A549 (cell line): ENCODE results near the gene MIEF1. TPM values are rescaled to one million over a fixed set of nuclear protein-coding genes. Genes with fewer than 3 reads are reported as not detected.
A peak's percentile ranks its signal among the peaks of the same experiment; 100 is the strongest.

Source experiments
- ATAC-seq, 2 experiments: fragments of 200-7000 bp in 1 of 2; fragments of >200 bp in 1 of 2; cut with Nextera tagmentation in 1 of 2; cut with Tn5 transposase in 1 of 2; 3 replicates each; pipeline versions ENCODE4 v1.8.0 to v1.9.1; 2018 to 2020; ENCODE audit warnings: mild to moderate bottlenecking in 1 of 2, moderate library complexity in 1 of 2
- CTCF ChIA-PET: fragments of 300-600 bp; sonication (Branson Sonifier 250); formaldehyde crosslinking; extraction: SDS; loops from one replicate; lab custom pipeline; 2021; ENCODE audit warnings: antibody characterized with exemption, inconsistent platforms; lab: Yijun Ruan, JAX
- POLR2A ChIA-PET: fragments of 350-600 bp; formaldehyde crosslinking; extraction: SDS; loops from one replicate; lab custom pipeline; 2021; ENCODE audit warnings: antibody characterized with exemption, inconsistent platforms; lab: Yijun Ruan, JAX
- DNase-seq, 2 experiments: peaks; one replicate each; pipeline versions ENCODE4 v3.0.0 to v3.0.0-alpha.2; 2011 to 2016; ENCODE audit warnings: low read depth in 1 of 2, low spot score in 1 of 2
- FAIRE-seq: peaks from 2 replicates; lab custom pipeline; 2011; peaks lifted over from hg19 to GRCh38; lab: Jason Lieb, UNC
- H3K27ac ChIP-seq, 2 experiments: fragments of >200 bp; sonication (Bioruptor Twin); formaldehyde crosslinking; 3 replicates each; pipeline ENCODE4 v1.5.1; 2016 to 2017
- H3K4me1 ChIP-seq: fragments of >200 bp; sonication (Bioruptor Twin); formaldehyde crosslinking; 3 replicates; pipeline ENCODE4 v1.6.1; 2016
- H3K4me2 ChIP-seq: fragments of >200 bp; sonication (Bioruptor Twin); formaldehyde crosslinking; 3 replicates; pipeline ENCODE4 v1.6.1; 2016
- H3K4me3 ChIP-seq: fragments of >200 bp; sonication (Bioruptor Twin); formaldehyde crosslinking; 3 replicates; pipeline ENCODE4 v1.5.1; 2016
- H3K9me3 ChIP-seq: fragments of >200 bp; sonication (Bioruptor Twin); formaldehyde crosslinking; 3 replicates; pipeline ENCODE4 v1.6.1; 2016
- CBX2 ChIP-seq: fragments of 200-600 bp; sonication (generic); IDR thresholded peaks from 2 replicates; pipeline ENCODE4 v1.6.1; 2016; ENCODE audit warnings: low read depth, mild to moderate bottlenecking, borderline replicate concordance
- CHD2 ChIP-seq: fragments of 150-350 bp; IDR thresholded peaks from 2 replicates; pipeline ENCODE4 v1.6.1; 2014; ENCODE audit warnings: low read length; ENCODE audit not compliant: partially characterized antibody
- FOXS1 ChIP-seq: fragments of 250-450 bp; sonication (Bioruptor Pico); IDR thresholded peaks from 2 replicates; pipeline ENCODE4 v1.5.0; 2020; ENCODE audit warnings: mild to moderate bottlenecking, moderate library complexity
- JUNB ChIP-seq: fragments of >200 bp; sonication (Bioruptor Twin); formaldehyde crosslinking; IDR thresholded peaks from 2 replicates; pipeline ENCODE4 v1.6.1; 2016
- MAZ ChIP-seq: fragments of 150-350 bp; IDR thresholded peaks from 2 replicates; pipeline ENCODE4 v1.6.1; 2014; ENCODE audit warnings: antibody characterized with exemption, low read depth, low read length, borderline replicate concordance
- POLR2A ChIP-seq: IDR thresholded peaks from 2 replicates; pipeline ENCODE4 v1.6.1; 2012; ENCODE audit warnings: mild to moderate bottlenecking, low read length
- RAD21 ChIP-seq, 2 experiments: fragments of >200 bp in 1 of 2; sonication (Bioruptor Twin) in 1 of 2; formaldehyde crosslinking in 1 of 2; IDR thresholded peaks in 1 of 2; conservative IDR thresholded peaks in 1 of 2; 2 replicates in 1 of 2; 3 replicates in 1 of 2; pipeline ENCODE4 v1.6.1; 2012 to 2018; ENCODE audit warnings: inconsistent platforms in 1 of 2
- RCOR1 ChIP-seq: fragments of 150-350 bp; IDR thresholded peaks from 2 replicates; pipeline ENCODE4 v1.6.1; 2014; ENCODE audit warnings: antibody characterized with exemption, low read length, low read depth
- RNF2 ChIP-seq: fragments of 200-600 bp; sonication (generic); IDR thresholded peaks from 2 replicates; pipeline ENCODE4 v1.6.1; 2016; ENCODE audit warnings: low read depth, mild to moderate bottlenecking, antibody characterized with exemption, moderate library complexity, borderline replicate concordance
- SMC3 ChIP-seq: fragments of >200 bp; sonication (Bioruptor Twin); formaldehyde crosslinking; IDR thresholded peaks from 3 replicates; pipeline ENCODE4 v1.6.1; 2018; ENCODE audit warnings: inconsistent platforms
- ZFP36 ChIP-seq: fragments of 450-650 bp; IDR thresholded peaks from 2 replicates; pipeline ENCODE4 v1.6.1; 2014; ENCODE audit warnings: borderline replicate concordance; ENCODE audit not compliant: partially characterized antibody
- ZNF302 ChIP-seq: fragments of 250-450 bp; sonication (Bioruptor Pico); IDR thresholded peaks from 2 replicates; pipeline ENCODE4 v1.9.0; 2021; ENCODE audit warnings: inconsistent platforms, mild to moderate bottlenecking, moderate library complexity
- whole genome bisulfite sequencing: methylation state at CpG from one replicate; pipeline ENCODE4 v1.1.6; 2017; ENCODE audit errors: missing lambda C conversion rate; 5-methylcytosine and 5-hydroxymethylcytosine counted together
- polyA plus RNA-seq, 4 experiments: library from polyadenylated mRNA; depleted of rRNA in 3 of 4; stranded (reverse); fragments of >200 nt; fragmentation: RNase III in 1 of 4; extraction: RNeasy Plus Mini Kit Qiagen cat#74134 plus additional on column Dnase treatment in 1 of 4; gene quantifications; 2 replicates in 3 of 4; 3 replicates in 1 of 4; pipeline ENCODE4 v1.2.3, GENCODE V29; 2011 to 2017
- TF ChIP-seq, protein P1 (sequence below): fragments of >200 bp; sonication (Bioruptor Twin); formaldehyde crosslinking; IDR thresholded peaks from 3 replicates; pipeline ENCODE4 v1.6.1; 2016
- TF ChIP-seq, protein P2 (sequence below): fragments of 200-600 bp; sonication (generic); IDR thresholded peaks from 2 replicates; pipeline ENCODE4 v1.6.1; 2016; ENCODE audit warnings: antibody characterized with exemption, mild to moderate bottlenecking, moderate library complexity
- TF ChIP-seq, protein P3 (sequence below): IDR thresholded peaks from 2 replicates; pipeline ENCODE4 v1.6.1; 2012
- TF ChIP-seq, protein P4 (sequence below): IDR thresholded peaks from 2 replicates; pipeline ENCODE4 v1.6.1; 2012
- TF ChIP-seq, protein P5 (sequence below): fragments of >200 bp; sonication (Bioruptor Twin); formaldehyde crosslinking; IDR thresholded peaks from 3 replicates; pipeline ENCODE4 v1.5.1; 2016

The MIEF1 gene
- polyA plus RNA-seq, 2 of the 4 experiments (the other 2 are of a cell fraction) = 18.8 to 20.5 TPM

DNA sequence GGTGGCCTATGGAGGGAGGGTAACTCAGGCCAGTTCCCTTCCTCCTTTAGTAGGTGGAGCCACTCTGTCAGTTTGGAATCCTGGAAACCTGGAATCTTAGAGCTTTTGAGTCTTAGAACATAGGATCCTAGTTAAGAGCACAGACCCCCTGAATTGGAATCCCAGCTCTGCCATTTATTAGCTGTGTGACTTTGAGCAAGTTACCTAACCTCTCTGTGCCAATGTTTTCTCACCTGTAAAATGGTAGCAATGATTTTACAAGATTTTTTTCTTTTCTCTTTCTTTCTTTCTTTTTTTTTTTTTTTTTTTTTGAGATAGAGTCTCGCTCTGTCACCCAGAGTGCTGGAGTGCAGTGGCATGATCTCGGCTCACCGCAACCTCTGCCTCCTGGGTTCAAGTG, 51.3 kb downstream of the MIEF1 start:
- ChIA-PET CTCF (interaction anchor here (1.0 to 37.2 kb wide), 2 partner anchors 18 to 475 kb away, joined by 3 to 899 read pairs; no protein-coding TSS in a partner anchor), POLR2A (no interaction called here)
- Histone ChIP-seq H3K4me3 (no peak overlapping the region), H3K27ac (no peak overlapping the region), H3K9me3 (no peaks in the 10 kb centered on the region), H3K4me2 (no peak overlapping the region), H3K4me1 (no peaks in the 10 kb centered on the region)
- TF ChIP-seq CBX2 = no peak
- no peak for TF ChIP-seq CHD2
- TF ChIP-seq, protein P1, sequence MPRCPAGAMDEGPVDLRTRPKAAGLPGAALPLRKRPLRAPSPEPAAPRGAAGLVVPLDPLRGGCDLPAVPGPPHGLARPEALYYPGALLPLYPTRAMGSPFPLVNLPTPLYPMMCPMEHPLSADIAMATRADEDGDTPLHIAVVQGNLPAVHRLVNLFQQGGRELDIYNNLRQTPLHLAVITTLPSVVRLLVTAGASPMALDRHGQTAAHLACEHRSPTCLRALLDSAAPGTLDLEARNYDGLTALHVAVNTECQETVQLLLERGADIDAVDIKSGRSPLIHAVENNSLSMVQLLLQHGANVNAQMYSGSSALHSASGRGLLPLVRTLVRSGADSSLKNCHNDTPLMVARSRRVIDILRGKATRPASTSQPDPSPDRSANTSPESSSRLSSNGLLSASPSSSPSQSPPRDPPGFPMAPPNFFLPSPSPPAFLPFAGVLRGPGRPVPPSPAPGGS = no peak
- no peak for TF ChIP-seq SMC3
- TF ChIP-seq, protein P2, sequence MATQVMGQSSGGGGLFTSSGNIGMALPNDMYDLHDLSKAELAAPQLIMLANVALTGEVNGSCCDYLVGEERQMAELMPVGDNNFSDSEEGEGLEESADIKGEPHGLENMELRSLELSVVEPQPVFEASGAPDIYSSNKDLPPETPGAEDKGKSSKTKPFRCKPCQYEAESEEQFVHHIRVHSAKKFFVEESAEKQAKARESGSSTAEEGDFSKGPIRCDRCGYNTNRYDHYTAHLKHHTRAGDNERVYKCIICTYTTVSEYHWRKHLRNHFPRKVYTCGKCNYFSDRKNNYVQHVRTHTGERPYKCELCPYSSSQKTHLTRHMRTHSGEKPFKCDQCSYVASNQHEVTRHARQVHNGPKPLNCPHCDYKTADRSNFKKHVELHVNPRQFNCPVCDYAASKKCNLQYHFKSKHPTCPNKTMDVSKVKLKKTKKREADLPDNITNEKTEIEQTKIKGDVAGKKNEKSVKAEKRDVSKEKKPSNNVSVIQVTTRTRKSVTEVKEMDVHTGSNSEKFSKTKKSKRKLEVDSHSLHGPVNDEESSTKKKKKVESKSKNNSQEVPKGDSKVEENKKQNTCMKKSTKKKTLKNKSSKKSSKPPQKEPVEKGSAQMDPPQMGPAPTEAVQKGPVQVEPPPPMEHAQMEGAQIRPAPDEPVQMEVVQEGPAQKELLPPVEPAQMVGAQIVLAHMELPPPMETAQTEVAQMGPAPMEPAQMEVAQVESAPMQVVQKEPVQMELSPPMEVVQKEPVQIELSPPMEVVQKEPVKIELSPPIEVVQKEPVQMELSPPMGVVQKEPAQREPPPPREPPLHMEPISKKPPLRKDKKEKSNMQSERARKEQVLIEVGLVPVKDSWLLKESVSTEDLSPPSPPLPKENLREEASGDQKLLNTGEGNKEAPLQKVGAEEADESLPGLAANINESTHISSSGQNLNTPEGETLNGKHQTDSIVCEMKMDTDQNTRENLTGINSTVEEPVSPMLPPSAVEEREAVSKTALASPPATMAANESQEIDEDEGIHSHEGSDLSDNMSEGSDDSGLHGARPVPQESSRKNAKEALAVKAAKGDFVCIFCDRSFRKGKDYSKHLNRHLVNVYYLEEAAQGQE = no peak
- TF ChIP-seq POLR2A = no peak
- no peak for TF ChIP-seq RCOR1
- TF ChIP-seq ZNF302 (CRISPR knock-in tag) = no peak
- TF ChIP-seq, protein P3, sequence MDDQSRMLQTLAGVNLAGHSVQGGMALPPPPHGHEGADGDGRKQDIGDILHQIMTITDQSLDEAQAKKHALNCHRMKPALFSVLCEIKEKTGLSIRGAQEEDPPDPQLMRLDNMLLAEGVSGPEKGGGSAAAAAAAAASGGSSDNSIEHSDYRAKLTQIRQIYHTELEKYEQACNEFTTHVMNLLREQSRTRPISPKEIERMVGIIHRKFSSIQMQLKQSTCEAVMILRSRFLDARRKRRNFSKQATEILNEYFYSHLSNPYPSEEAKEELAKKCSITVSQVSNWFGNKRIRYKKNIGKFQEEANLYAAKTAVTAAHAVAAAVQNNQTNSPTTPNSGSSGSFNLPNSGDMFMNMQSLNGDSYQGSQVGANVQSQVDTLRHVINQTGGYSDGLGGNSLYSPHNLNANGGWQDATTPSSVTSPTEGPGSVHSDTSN = no peak
- no peak for TF ChIP-seq JUNB
- 100% methylated on average over 2 of the region's 3 CpGs for WGBS
- FAIRE-seq (no peak), DNase-seq (no peak), ATAC-seq (no peak)

DNA sequence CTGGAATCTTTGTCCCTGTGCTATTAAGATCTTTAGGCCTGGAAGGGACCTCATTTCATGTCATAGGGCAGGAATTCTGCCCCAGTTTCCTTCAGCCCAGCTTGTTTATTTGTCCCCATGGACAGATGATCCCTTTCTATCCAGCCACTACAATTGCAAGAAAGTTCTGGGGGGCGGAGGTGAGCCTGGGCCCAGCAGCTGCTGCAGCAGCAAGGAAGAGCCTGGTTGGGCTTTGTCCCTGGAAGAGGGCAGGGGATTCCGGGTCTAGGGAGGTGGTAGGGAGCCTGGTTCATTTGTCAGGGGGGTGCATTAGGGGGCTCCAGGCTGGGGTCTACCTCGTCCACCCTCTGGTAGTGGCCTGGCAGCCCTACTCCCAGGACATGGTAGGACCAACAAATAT, 52.1 kb downstream of the MIEF1 start:
- TF ChIP-seq FOXS1 (CRISPR knock-in tag) = no peak
- ChIA-PET POLR2A (no interaction called here), CTCF (interaction anchor here (1.0 to 37.2 kb wide), 2 partner anchors 19 to 474 kb away, joined by 3 to 899 read pairs; no protein-coding TSS in a partner anchor)
- Histone ChIP-seq H3K9me3 (no peaks in the 10 kb centered on the region), H3K27ac (no peak overlapping the region), H3K4me2 (no peak overlapping the region), H3K4me1 (0 out of 3 replicates have a peak, but pooled peaks cover 1% of the 10 kb centered on the region), H3K4me3 (no peak overlapping the region)
- ATAC-seq = no peak
- 100% methylated on average over 1 of the region's 3 CpGs for WGBS
- no peak for DNase-seq
- no peak for FAIRE-seq

DNA sequence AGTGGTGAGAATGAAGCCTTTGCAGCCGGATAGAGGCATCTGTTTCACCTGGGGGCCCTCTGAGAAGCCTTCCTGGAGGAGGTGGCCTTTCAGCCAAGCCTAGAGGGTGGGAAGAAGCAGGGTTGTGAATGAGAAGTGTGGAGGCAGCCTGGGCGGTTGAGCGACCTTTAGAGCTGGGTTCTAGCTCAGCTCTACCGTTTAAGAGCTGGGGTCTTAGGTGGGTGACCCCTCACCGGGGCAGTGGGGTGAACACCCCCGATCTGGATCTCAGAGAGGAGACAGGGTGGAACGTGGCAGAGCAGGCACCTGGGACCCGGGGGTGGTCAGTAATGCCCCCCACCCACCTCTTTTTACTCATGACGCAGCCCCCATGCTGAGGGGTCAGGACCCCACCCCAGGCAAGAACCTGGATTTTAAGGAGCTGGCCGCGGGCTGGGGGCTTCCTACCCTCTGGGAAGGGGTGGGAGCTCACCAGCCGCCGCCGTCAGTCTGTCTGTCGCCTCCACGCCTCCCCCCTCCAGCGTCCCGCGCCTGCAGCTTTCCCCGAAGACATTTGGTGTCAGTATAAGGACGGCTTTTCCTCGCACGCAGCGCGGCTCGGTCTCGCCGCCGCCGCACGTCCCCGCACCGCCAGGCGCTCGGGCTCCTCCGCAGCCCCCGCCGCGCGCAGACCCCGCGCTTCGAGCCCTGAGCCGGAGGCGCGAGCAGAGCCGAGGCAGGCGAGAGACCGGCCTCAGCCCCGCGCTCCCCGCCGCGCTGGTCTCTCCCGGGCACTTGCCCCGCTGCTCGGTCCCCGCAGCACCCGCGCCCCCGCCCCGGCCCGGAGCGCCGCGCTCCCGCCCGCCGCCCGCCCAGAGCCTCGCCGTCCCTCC, 55.1 kb downstream of the MIEF1 start:
- Histone ChIP-seq H3K27ac (peak overlapping the region; percentile 35 to 84; a peak in 5 of 6 replicates), H3K9me3 (no peaks in the 10 kb centered on the region), H3K4me3 (peak overlapping the region; percentile 41), H3K4me1 (0 out of 3 replicates have a peak, but pooled peaks cover 5% of the 10 kb centered on the region), H3K4me2 (peak overlapping the region; percentile 92)
- ChIA-PET CTCF (interaction anchor here (0.6 to 37.2 kb wide), 11 partner anchors 10 to 1868 kb away, joined by 3 to 899 read pairs (median 3); no protein-coding TSS in a partner anchor), POLR2A (no interaction called here)
- ATAC-seq (peak; percentile 55 to 58; a peak in 5 of 6 replicates), FAIRE-seq (no peak), DNase-seq (peak; percentile 33 to 38)
- WGBS = 71% methylated on average over 4 of the region's 72 CpGs
- TF ChIP-seq RAD21 (conservative IDR thresholded peaks at IDR 0.05 in 1 of 2, IDR thresholded peaks at IDR 0.05 in 1 of 2) (peak; percentile 56 to 58), RNF2 (no peak), MAZ (no peak), SMC3 (peak; percentile 53), ZFP36 (peak; percentile 15)
- TF ChIP-seq, protein P4, sequence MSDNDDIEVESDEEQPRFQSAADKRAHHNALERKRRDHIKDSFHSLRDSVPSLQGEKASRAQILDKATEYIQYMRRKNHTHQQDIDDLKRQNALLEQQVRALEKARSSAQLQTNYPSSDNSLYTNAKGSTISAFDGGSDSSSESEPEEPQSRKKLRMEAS = peak; percentile 16; the same call in 1 of the 2 replicates
- TF ChIP-seq, protein P5, sequence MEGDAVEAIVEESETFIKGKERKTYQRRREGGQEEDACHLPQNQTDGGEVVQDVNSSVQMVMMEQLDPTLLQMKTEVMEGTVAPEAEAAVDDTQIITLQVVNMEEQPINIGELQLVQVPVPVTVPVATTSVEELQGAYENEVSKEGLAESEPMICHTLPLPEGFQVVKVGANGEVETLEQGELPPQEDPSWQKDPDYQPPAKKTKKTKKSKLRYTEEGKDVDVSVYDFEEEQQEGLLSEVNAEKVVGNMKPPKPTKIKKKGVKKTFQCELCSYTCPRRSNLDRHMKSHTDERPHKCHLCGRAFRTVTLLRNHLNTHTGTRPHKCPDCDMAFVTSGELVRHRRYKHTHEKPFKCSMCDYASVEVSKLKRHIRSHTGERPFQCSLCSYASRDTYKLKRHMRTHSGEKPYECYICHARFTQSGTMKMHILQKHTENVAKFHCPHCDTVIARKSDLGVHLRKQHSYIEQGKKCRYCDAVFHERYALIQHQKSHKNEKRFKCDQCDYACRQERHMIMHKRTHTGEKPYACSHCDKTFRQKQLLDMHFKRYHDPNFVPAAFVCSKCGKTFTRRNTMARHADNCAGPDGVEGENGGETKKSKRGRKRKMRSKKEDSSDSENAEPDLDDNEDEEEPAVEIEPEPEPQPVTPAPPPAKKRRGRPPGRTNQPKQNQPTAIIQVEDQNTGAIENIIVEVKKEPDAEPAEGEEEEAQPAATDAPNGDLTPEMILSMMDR = peak; percentile 34; the same call in 2 of the 3 replicates
